WTC11 (cell line): ENCODE results near the gene TBL1X. TPM values are rescaled to one million over a fixed set of nuclear protein-coding genes. Genes with fewer than 3 reads are reported as not detected.

Experiments used
- ATAC-seq: fragments of 200-7000 bp; cut with Tn5 transposase; 2 replicates; pipeline ENCODE4 v1.10.0; 2021; ENCODE audit warnings: mild to moderate bottlenecking, moderate library complexity
- CTCF ChIA-PET: fragments of 300-600 bp; sonication (Branson Sonifier 250); formaldehyde crosslinking; loops from one replicate; lab custom pipeline; 2021; ENCODE audit warnings: antibody characterized with exemption; lab: Charles Lee
- POLR2A ChIA-PET: fragments of 350-600 bp; sonication (Branson Sonifier 250); formaldehyde crosslinking; loops from one replicate; lab custom pipeline; 2021; ENCODE audit warnings: antibody characterized with exemption; lab: Charles Lee
- DNase-seq: peaks from one replicate; pipeline ENCODE4 v3.0.0; 2021; ENCODE audit warnings: low spot score
- H3K27ac Mint-ChIP-seq: 2 replicates; pipeline ENCODE4 v1.8.0; 2021; ENCODE audit warnings: mixed read lengths
- H3K27me3 Mint-ChIP-seq: 2 replicates; pipeline ENCODE4 v1.8.0; 2021; ENCODE audit warnings: low read depth, mild to moderate bottlenecking, moderate library complexity, mixed read lengths
- H3K36me3 Mint-ChIP-seq: 2 replicates; pipeline ENCODE4 v1.8.0; 2021; ENCODE audit warnings: mixed read lengths
- H3K4me1 Mint-ChIP-seq: 2 replicates; pipeline ENCODE4 v1.8.0; 2022; ENCODE audit warnings: mixed read lengths
- H3K4me3 Mint-ChIP-seq: 2 replicates; pipeline ENCODE4 v1.8.0; 2021; ENCODE audit warnings: mild to moderate bottlenecking, moderate library complexity, mixed read lengths
- H3K9me3 Mint-ChIP-seq: 2 replicates; pipeline ENCODE4 v1.8.0; 2021; ENCODE audit warnings: mixed read lengths
- CREB1 ChIP-seq: sonication (generic); formaldehyde crosslinking; IDR thresholded peaks from 2 replicates; pipeline ENCODE4 v1.8.0; 2023; ENCODE audit warnings: mild to moderate bottlenecking, missing genetic modification reagents
- CTCF ChIP-seq: fragments of 200-600 bp; IDR thresholded peaks from 2 replicates; pipeline ENCODE4 v1.8.0; 2022; ENCODE audit warnings: antibody characterized with exemption
- ERG ChIP-seq: fragments of 250-450 bp; sonication (Bioruptor Pico); IDR thresholded peaks from 2 replicates; pipeline ENCODE4 v1.8.0; 2021; ENCODE audit warnings: mild to moderate bottlenecking
- FOXJ3 ChIP-seq: sonication (generic); formaldehyde crosslinking; IDR thresholded peaks from 2 replicates; pipeline ENCODE4 v1.9.0; 2021; ENCODE audit warnings: missing genetic modification reagents, mild to moderate bottlenecking, borderline replicate concordance
- GABPB1 ChIP-seq: sonication (generic); formaldehyde crosslinking; IDR thresholded peaks from 2 replicates; pipeline ENCODE4 v1.8.1; 2023; ENCODE audit warnings: mild to moderate bottlenecking, missing genetic modification reagents
- KAT7 ChIP-seq: sonication (generic); formaldehyde crosslinking; IDR thresholded peaks from 2 replicates; pipeline ENCODE4 v1.8.1; 2023; ENCODE audit warnings: missing genetic modification reagents, mild to moderate bottlenecking, borderline replicate concordance
- RELA ChIP-seq: sonication (generic); formaldehyde crosslinking; IDR thresholded peaks from 2 replicates; pipeline ENCODE4 v1.8.1; 2022; ENCODE audit warnings: missing genetic modification reagents, mild to moderate bottlenecking, borderline replicate concordance
- SP1 ChIP-seq: sonication (generic); formaldehyde crosslinking; conservative IDR thresholded peaks from 2 replicates; pipeline ENCODE4 v1.8.1; 2022; ENCODE audit warnings: missing genetic modification reagents
- TCF7 ChIP-seq: sonication (generic); formaldehyde crosslinking; IDR thresholded peaks from 2 replicates; pipeline ENCODE4 v1.8.0; 2022; ENCODE audit warnings: mild to moderate bottlenecking, low read depth, missing genetic modification reagents, moderate library complexity
- TEAD4 ChIP-seq: sonication (generic); formaldehyde crosslinking; IDR thresholded peaks from 2 replicates; pipeline ENCODE4 v1.8.0; 2022; ENCODE audit warnings: mild to moderate bottlenecking, missing genetic modification reagents
- USF2 ChIP-seq: sonication (generic); formaldehyde crosslinking; IDR thresholded peaks from 2 replicates; pipeline ENCODE4 v1.8.1; 2023; ENCODE audit warnings: mild to moderate bottlenecking, missing genetic modification reagents, moderate library complexity
- ZBTB43 ChIP-seq: sonication (generic); formaldehyde crosslinking; IDR thresholded peaks from 2 replicates; pipeline ENCODE4 v1.8.1; 2023; ENCODE audit warnings: mild to moderate bottlenecking, missing genetic modification reagents
- ZNF219 ChIP-seq: sonication (generic); formaldehyde crosslinking; IDR thresholded peaks from 2 replicates; pipeline ENCODE4 v1.8.0; 2023; ENCODE audit warnings: missing genetic modification reagents, mild to moderate bottlenecking, borderline replicate concordance
- ZNF317 ChIP-seq: sonication (generic); formaldehyde crosslinking; IDR thresholded peaks from 2 replicates; pipeline ENCODE4 v1.8.1; 2023; ENCODE audit warnings: low read depth, mild to moderate bottlenecking, moderate library complexity, missing genetic modification reagents, borderline replicate concordance
- ZNF425 ChIP-seq: fragments of 250-450 bp; sonication (Bioruptor Pico); conservative IDR thresholded peaks from 2 replicates; pipeline ENCODE4 v1.9.0; 2021; ENCODE audit warnings: mild to moderate bottlenecking
- ZNF532 ChIP-seq: fragments of 250-450 bp; sonication (Bioruptor Pico); IDR thresholded peaks from 2 replicates; pipeline ENCODE4 v1.9.0; 2021; ENCODE audit warnings: mild to moderate bottlenecking, borderline replicate concordance
- ZNF671 ChIP-seq: fragments of 250-450 bp; sonication (Bioruptor Pico); IDR thresholded peaks from 2 replicates; pipeline ENCODE4 v1.8.0; 2021; ENCODE audit warnings: mild to moderate bottlenecking
- total RNA-seq: library from RNA; stranded (reverse); gene quantifications from 3 replicates; pipeline ENCODE4 v1.2.3, GENCODE V29; 2021

TBL1X gene
- total RNA-seq, 1 experiment from 2014 or later, result 27.7 TPM

- no peak for TF ChIP-seq CTCF
Measured at GRCh38 chrX:9416562-9417348, 48.1 kb upstream of the TBL1X start (continued).

- H3K27ac Mint-ChIP-seq, result no peak overlapping the region
- TF ChIP-seq TEAD4 (CRISPR knock-in tag) (no peak), KAT7 (CRISPR knock-in tag) (no peak), SP1 (no peak), ERG (CRISPR knock-in tag) (no peak), ZNF671 (CRISPR knock-in tag) (no peak), RELA (no peak), TCF7 (CRISPR knock-in tag) (no peak), ZNF219 (CRISPR knock-in tag) (no peak), ZBTB43 (CRISPR knock-in tag) (no peak), CREB1 (no peak), ZNF317 (CRISPR knock-in tag) (no peak), GABPB1 (no peak), USF2 (no peak), FOXJ3 (no peak), ZNF532 (CRISPR knock-in tag) (no peak), ZNF425 (CRISPR knock-in tag) (no peak)
- H3K27me3 Mint-ChIP-seq, result no peaks in the 10 kb centered on the region
- H3K9me3 Mint-ChIP-seq, result no peaks in the 10 kb centered on the region
- ChIA-PET CTCF (no interaction called here), POLR2A (no interaction called here)
- H3K4me3 Mint-ChIP-seq, result no peak overlapping the region
- no peak for ATAC-seq
- DNase-seq, result no peak
- no peaks in the 10 kb centered on the region for H3K36me3 Mint-ChIP-seq
- H3K4me1 Mint-ChIP-seq, result peaks cover 16% of the 10 kb centered on the region
Measured at GRCh38 chrX:9418262-9418661, 46.6 kb upstream of the TBL1X start.
